Gastroesophageal sphincter (tissue), 4 donors: ENCODE measurements around the gene CDKL5. TPM values are rescaled to one million over a fixed set of nuclear protein-coding genes. Genes with fewer than 3 reads are reported as not detected.

Experiments used
- ATAC-seq: fragments of 150-250 bp; one replicate; pipeline ENCODE4 v1.9.1; 2016; ENCODE audit warnings: mild to moderate bottlenecking, moderate library complexity
- H3K27ac ChIP-seq, 4 donors: fragments of 200-600 bp; sonication (generic) in 3 of 4; 1 replicate in 3 of 4; 2 replicates in 1 of 4; pipeline ENCODE4 v1.5.1; 2016 to 2019
- H3K27me3 ChIP-seq: fragments of 200-600 bp; sonication (generic); one replicate; pipeline ENCODE4 v1.5.1; 2019
- H3K36me3 ChIP-seq, 2 donors: fragments of 200-600 bp; sonication (generic); one replicate each; pipeline ENCODE4 v1.5.1; 2019; ENCODE audit warnings: control low read depth in 1 of 2
- H3K4me1 ChIP-seq, 3 donors: fragments of 200-600 bp; sonication (generic); 1 replicate in 2 of 3; 2 replicates in 1 of 3; pipeline ENCODE4 v1.5.1; 2016 to 2019; ENCODE audit warnings: control low read depth in 2 of 3
- H3K4me3 ChIP-seq, 2 donors: fragments of 200-600 bp; sonication (generic); one replicate each; pipeline ENCODE4 v1.5.1; 2019; ENCODE audit warnings: mild to moderate bottlenecking in 1 of 2, moderate library complexity in 1 of 2
- H3K9me3 ChIP-seq, 3 donors: fragments of 200-600 bp; sonication (generic); one replicate each; pipeline ENCODE4 v1.5.1; 2017 to 2019; ENCODE audit warnings: control low read depth in 2 of 3
- CTCF ChIP-seq, 4 experiments: fragments of 200-600 bp in 2 of 4; fragments of 450-650 bp in 2 of 4; sonication (generic) in 1 of 4; IDR thresholded peaks; one replicate each; pipeline ENCODE4 v1.5.1; 2017 to 2019; ENCODE audit warnings: antibody characterized with exemption in 4 of 4, mild to moderate bottlenecking in 2 of 4, moderate library complexity in 2 of 4
- EP300 ChIP-seq: sonication (generic); formaldehyde crosslinking; IDR thresholded peaks from one replicate; pipeline ENCODE4 v1.6.1; 2017; ENCODE audit warnings: antibody characterized with exemption, mild to moderate bottlenecking
- POLR2A ChIP-seq, 2 donors: fragments of 450-650 bp; IDR thresholded peaks; one replicate each; pipeline ENCODE4 v1.6.1; 2017; ENCODE audit warnings: antibody characterized with exemption in 2 of 2, mild to moderate bottlenecking in 2 of 2, moderate library complexity in 1 of 2
- POLR2AphosphoS5 ChIP-seq: sonication (generic); formaldehyde crosslinking; IDR thresholded peaks from one replicate; pipeline ENCODE4 v1.6.1; 2017; ENCODE audit warnings: antibody characterized with exemption
- WGBS, 2 donors: methylation state at CpG; one replicate each; pipeline ENCODE4 v1.1.5; 2018; ENCODE audit warnings: low coverage in 1 of 2; 5-methylcytosine and 5-hydroxymethylcytosine counted together
- total RNA-seq, 4 donors: library from RNA; depleted of rRNA; stranded (reverse); fragments of >200 nt; gene quantifications; one replicate each; pipeline ENCODE4 v1.1.0, GENCODE V29; 2016

Gene CDKL5
- total RNA-seq, 4 donors from 2014 or later: 5.3 to 9.7 (median 8.6) TPM

- H3K9me3 ChIP-seq: no peaks in the 10 kb centered on the region
- no peak for ATAC-seq
- no peak overlapping the region for H3K27ac ChIP-seq
- H3K27me3 ChIP-seq: no peaks in the 10 kb centered on the region
- WGBS, 2 donors: 80 to 87% methylated on average over 1 of the region's 1 CpG
- H3K4me3 ChIP-seq: no peak overlapping the region
- no peak for TF ChIP-seq EP300
- TF ChIP-seq POLR2AphosphoS5: no peak
- no peak for TF ChIP-seq CTCF (IDR thresholded peaks at IDR 0.05)
- TF ChIP-seq POLR2A (IDR thresholded peaks at IDR 0.05): no peak
- H3K4me1 ChIP-seq: no peaks in the 10 kb centered on the region
- H3K36me3 ChIP-seq: no peaks in the 10 kb centered on the region
Observed at GRCh38 chrX:18436017-18436416, 10.6 kb downstream of the CDKL5 start.

- WGBS, 2 donors: 85 to 100% methylated on average over 2 to 3 of the region's 4 CpGs
- Histone ChIP-seq H3K9me3 (no peaks in the 10 kb centered on the region), H3K27me3 (no peaks in the 10 kb centered on the region), H3K27ac (no peak overlapping the region), H3K36me3 (no peaks in the 10 kb centered on the region), H3K4me1 (no peaks in the 10 kb centered on the region), H3K4me3 (no peak overlapping the region)
- no peak for ATAC-seq
- TF ChIP-seq POLR2AphosphoS5: no peak
- no peak for TF ChIP-seq POLR2A (IDR thresholded peaks at IDR 0.05)
- TF ChIP-seq EP300: no peak
Observed at GRCh38 chrX:18440835-18441234, 15.4 kb downstream of the CDKL5 start.

- H3K4me3 ChIP-seq: no peak overlapping the region
- no peaks in the 10 kb centered on the region for H3K27me3 ChIP-seq
- H3K9me3 ChIP-seq: no peaks in the 10 kb centered on the region
- no peaks in the 10 kb centered on the region for H3K4me1 ChIP-seq
- 73 to 100% methylated on average over 1 to 3 of the region's 3 CpGs for WGBS, 2 donors
- ATAC-seq: no peak
- no peak overlapping the region for H3K27ac ChIP-seq
- H3K36me3 ChIP-seq: no peaks in the 10 kb centered on the region
- no peak for TF ChIP-seq CTCF (IDR thresholded peaks at IDR 0.05)
- no peak for TF ChIP-seq POLR2AphosphoS5
- TF ChIP-seq EP300: no peak
- no peak for TF ChIP-seq POLR2A (IDR thresholded peaks at IDR 0.05)
Observed at GRCh38 chrX:18441780-18442367, 16.5 kb downstream of the CDKL5 start.

GRCh38 chrX:18448416-18448815 lies 23.0 kb downstream of the CDKL5 start:
- ATAC-seq: no peak
- Histone ChIP-seq H3K36me3 (no peaks in the 10 kb centered on the region), H3K27ac (no peak overlapping the region), H3K4me3 (no peak overlapping the region), H3K4me1 (no peaks in the 10 kb centered on the region), H3K9me3 (no peaks in the 10 kb centered on the region), H3K27me3 (no peaks in the 10 kb centered on the region)
- WGBS, 2 donors: 91 to 100% methylated on average over 1 to 3 of the region's 3 CpGs
- TF ChIP-seq POLR2AphosphoS5: no peak

GRCh38 chrX:18449236-18449635 lies 23.8 kb downstream of the CDKL5 start:
- Histone ChIP-seq H3K36me3 (no peaks in the 10 kb centered on the region), H3K4me1 (no peaks in the 10 kb centered on the region), H3K27me3 (no peaks in the 10 kb centered on the region), H3K9me3 (no peaks in the 10 kb centered on the region), H3K27ac (no peak overlapping the region), H3K4me3 (no peak overlapping the region)
- 71 to 83% methylated on average over 1 to 2 of the region's 4 CpGs for WGBS, 2 donors
- TF ChIP-seq CTCF (IDR thresholded peaks at IDR 0.05): no peak
- no peak for TF ChIP-seq POLR2AphosphoS5
- no peak for TF ChIP-seq POLR2A (IDR thresholded peaks at IDR 0.05)
- TF ChIP-seq EP300: no peak
- no peak for ATAC-seq

GRCh38 chrX:18455384-18455783 lies 30.0 kb downstream of the CDKL5 start:
- 20 to 73% methylated on average over 1 to 2 of the region's 2 CpGs for WGBS, 2 donors
- no peak for ATAC-seq

More at GRCh38 chrX:18455384-18455783, 30.0 kb downstream of the CDKL5 start:
- no peak overlapping the region for H3K4me3 ChIP-seq
- no peaks in the 10 kb centered on the region for H3K9me3 ChIP-seq
- no peaks in the 10 kb centered on the region for H3K4me1 ChIP-seq
- no peak for TF ChIP-seq POLR2A (IDR thresholded peaks at IDR 0.05)
- TF ChIP-seq POLR2AphosphoS5: no peak
- no peak for TF ChIP-seq EP300
- no peak for TF ChIP-seq CTCF (IDR thresholded peaks at IDR 0.05)
- H3K27ac ChIP-seq: no peak overlapping the region
- H3K27me3 ChIP-seq: no peaks in the 10 kb centered on the region
- no peaks in the 10 kb centered on the region for H3K36me3 ChIP-seq
